Measurements from ENCODE around the gene NR1I2. TPM values are rescaled to one million over a fixed set of nuclear protein-coding genes. Genes with fewer than 3 reads are reported as not detected.

The NR1I2 gene
- total RNA-seq, 4 donors from 2014 or later = 0.46 TPM; not detected in 3

DNA sequence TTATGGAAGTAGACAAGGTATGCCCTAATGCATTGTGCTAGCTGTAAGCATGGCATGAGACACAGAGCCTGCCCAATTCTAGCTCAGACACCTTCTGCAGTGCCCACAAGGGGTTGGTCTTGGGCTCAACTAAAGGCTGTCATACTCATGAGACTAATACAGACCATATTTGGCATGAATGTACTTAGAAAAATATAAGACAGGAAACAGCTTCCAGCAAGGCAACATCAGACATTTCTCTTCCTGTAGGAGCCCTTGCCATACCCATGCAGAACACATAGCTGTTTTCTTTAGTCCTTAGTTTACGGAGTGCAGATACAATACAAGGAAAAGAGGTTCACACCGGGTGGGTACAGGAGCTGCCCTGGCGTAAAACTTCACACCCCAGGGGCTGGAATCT is 30.5 kb upstream of the NR1I2 start:
- WGBS = 88% methylated on average over 3 of the region's 3 CpGs
- H3K9me3 ChIP-seq = peaks cover 0 to 12% (median 5%) of the 10 kb centered on the region in 4 donors
- H3K27ac ChIP-seq (replicated peaks in 1 of 4) = no peak overlapping the region
- H3K4me1 ChIP-seq = no peaks in the 10 kb centered on the region
- no peaks in the 10 kb centered on the region for H3K27me3 ChIP-seq
- H3K4me3 ChIP-seq = no peak overlapping the region
- intact Hi-C loops (cut with DNase I) = no loop called here
- TF ChIP-seq, protein P1, sequence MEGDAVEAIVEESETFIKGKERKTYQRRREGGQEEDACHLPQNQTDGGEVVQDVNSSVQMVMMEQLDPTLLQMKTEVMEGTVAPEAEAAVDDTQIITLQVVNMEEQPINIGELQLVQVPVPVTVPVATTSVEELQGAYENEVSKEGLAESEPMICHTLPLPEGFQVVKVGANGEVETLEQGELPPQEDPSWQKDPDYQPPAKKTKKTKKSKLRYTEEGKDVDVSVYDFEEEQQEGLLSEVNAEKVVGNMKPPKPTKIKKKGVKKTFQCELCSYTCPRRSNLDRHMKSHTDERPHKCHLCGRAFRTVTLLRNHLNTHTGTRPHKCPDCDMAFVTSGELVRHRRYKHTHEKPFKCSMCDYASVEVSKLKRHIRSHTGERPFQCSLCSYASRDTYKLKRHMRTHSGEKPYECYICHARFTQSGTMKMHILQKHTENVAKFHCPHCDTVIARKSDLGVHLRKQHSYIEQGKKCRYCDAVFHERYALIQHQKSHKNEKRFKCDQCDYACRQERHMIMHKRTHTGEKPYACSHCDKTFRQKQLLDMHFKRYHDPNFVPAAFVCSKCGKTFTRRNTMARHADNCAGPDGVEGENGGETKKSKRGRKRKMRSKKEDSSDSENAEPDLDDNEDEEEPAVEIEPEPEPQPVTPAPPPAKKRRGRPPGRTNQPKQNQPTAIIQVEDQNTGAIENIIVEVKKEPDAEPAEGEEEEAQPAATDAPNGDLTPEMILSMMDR (IDR thresholded peaks at IDR 0.05) = no peak
- TF ChIP-seq POLR2A (IDR thresholded peaks at IDR 0.05; ENCODE audit: low read depth) = no peak
- no peak for TF ChIP-seq EP300 (IDR thresholded peaks at IDR 0.05)
- no peak for TF ChIP-seq POLR2AphosphoS5 (IDR thresholded peaks at IDR 0.05)
- no peak for DNase-seq (ENCODE audit: extremely low spot score)
- H3K36me3 ChIP-seq = peaks cover 8 to 73% (median 19%) of the 10 kb centered on the region in 4 donors

DNA sequence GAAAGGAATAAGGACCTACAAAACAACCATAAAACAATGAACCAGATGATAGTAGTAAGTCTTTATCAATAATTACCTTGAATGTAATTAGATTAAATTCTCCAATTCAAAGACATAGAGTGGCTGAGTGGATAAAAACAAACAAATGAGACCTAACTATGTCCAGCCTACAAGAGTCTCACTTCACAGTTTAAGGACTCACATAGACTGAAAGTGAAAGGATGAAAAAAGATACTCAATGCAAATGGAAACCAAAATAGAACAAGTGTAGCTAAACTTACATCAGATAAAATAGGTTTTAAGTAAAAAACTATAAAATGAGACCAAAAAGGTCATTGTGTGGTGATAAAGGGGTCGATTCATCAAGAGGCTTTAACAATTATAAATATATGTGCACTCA is 21.9 kb upstream of the NR1I2 start:
- no peaks in the 10 kb centered on the region for H3K27me3 ChIP-seq
- intact Hi-C loops (cut with DNase I) = no loop called here
- TF ChIP-seq POLR2AphosphoS5 (IDR thresholded peaks at IDR 0.05) (no peak), POLR2A (IDR thresholded peaks at IDR 0.05; ENCODE audit: low read depth) (no peak), EP300 (IDR thresholded peaks at IDR 0.05) (no peak)
- TF ChIP-seq, protein P1 (IDR thresholded peaks at IDR 0.05) = no peak

DNA sequence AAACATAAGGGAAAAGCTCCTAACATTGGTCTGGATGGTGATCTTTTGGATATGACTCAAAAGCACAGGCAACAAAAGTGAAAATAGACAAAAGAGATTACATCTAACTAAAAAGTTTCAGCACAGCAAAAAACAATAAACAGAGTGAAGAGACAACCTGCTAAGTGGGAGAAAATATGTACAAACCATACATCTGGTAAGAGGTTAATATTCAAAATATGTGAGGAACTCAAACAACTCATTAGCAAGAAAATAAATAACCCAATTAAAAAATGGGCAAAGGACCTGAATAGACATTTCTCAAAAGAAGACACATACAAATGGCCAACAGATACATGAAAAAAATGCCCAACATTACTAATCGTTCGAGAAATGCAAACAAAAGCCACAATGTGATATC is 19.0 kb upstream of the NR1I2 start:
- Histone ChIP-seq H3K36me3 (no peaks in the 10 kb centered on the region), H3K27ac (replicated peaks in 1 of 4) (no peak overlapping the region), H3K27me3 (no peaks in the 10 kb centered on the region), H3K4me3 (no peak overlapping the region), H3K9me3 (no peaks in the 10 kb centered on the region), H3K4me1 (no peaks in the 10 kb centered on the region)
- DNase-seq (ENCODE audit: extremely low spot score) = no peak
- TF ChIP-seq POLR2AphosphoS5 (IDR thresholded peaks at IDR 0.05) = no peak
- TF ChIP-seq POLR2A (IDR thresholded peaks at IDR 0.05; ENCODE audit: low read depth) = no peak
- no peak for TF ChIP-seq EP300 (IDR thresholded peaks at IDR 0.05)
- TF ChIP-seq, protein P1 (IDR thresholded peaks at IDR 0.05) = no peak
- 87% methylated on average over 2 of the region's 2 CpGs for WGBS
- intact Hi-C loops (cut with DNase I) = no loop called here

More for the DNA sequence above, 21.9 kb upstream of the NR1I2 start:
- Histone ChIP-seq H3K4me3 (no peak overlapping the region), H3K27ac (replicated peaks in 1 of 4) (no peak overlapping the region), H3K36me3 (no peaks in the 10 kb centered on the region), H3K9me3 (no peaks in the 10 kb centered on the region), H3K4me1 (no peaks in the 10 kb centered on the region)
- 82% methylated on average over 1 of the region's 1 CpG for WGBS
- DNase-seq (ENCODE audit: extremely low spot score) = no peak

DNA sequence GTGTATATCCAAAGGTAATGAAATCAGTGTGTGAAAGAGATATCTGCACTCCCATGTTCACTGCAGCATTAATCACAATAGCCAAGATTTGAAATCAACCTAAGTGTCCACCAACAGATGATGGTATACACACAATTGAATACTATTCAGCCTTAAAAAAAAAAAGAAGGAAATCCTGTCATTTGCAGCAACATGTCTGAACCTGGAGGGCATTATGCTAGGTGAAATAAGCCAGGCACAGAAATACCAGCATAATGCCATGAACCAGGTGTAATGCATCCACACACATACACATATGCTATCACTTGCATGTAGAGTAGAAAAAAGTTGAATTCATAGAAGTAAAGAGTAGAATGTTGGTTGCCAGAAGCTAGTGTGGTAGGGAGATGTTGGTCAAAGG is 18.4 kb upstream of the NR1I2 start:
- Histone ChIP-seq H3K4me1 (no peaks in the 10 kb centered on the region), H3K36me3 (no peaks in the 10 kb centered on the region), H3K27me3 (no peaks in the 10 kb centered on the region), H3K9me3 (no peaks in the 10 kb centered on the region), H3K4me3 (no peak overlapping the region), H3K27ac (replicated peaks in 1 of 4) (no peak overlapping the region)
- intact Hi-C loops (cut with DNase I) = no loop called here
- TF ChIP-seq POLR2A (IDR thresholded peaks at IDR 0.05; ENCODE audit: low read depth) = no peak
- TF ChIP-seq POLR2AphosphoS5 (IDR thresholded peaks at IDR 0.05) = no peak
- DNase-seq (ENCODE audit: extremely low spot score) = no peak

DNA sequence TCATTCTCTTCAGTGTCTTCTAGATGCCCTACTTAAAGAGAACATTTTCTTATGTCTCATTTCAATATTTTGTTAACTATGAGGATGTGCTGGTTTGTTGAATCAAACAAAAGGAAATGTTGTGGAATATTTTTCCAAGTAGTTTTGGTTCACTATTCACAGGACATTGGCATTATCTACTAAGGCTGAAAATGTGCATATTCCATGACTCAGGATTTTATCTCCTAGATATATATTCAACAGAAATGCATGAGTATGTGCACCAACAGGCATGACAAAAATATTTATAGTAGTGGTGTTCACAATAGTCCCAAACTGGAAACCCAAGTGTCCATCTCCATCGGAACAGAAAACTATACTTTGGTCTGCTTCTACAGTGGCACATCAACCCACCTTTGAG is 16.7 kb upstream of the NR1I2 start:
- TF ChIP-seq POLR2A (IDR thresholded peaks at IDR 0.05; ENCODE audit: low read depth) (no peak), EP300 (IDR thresholded peaks at IDR 0.05) (no peak), POLR2AphosphoS5 (IDR thresholded peaks at IDR 0.05) (no peak)
- TF ChIP-seq, protein P1 (IDR thresholded peaks at IDR 0.05) = no peak
- intact Hi-C loops (cut with DNase I) = no loop called here
- Histone ChIP-seq H3K36me3 (no peaks in the 10 kb centered on the region), H3K27me3 (no peaks in the 10 kb centered on the region), H3K4me1 (no peaks in the 10 kb centered on the region), H3K4me3 (no peak overlapping the region), H3K9me3 (no peaks in the 10 kb centered on the region), H3K27ac (replicated peaks in 1 of 4) (no peak overlapping the region)
- no peak for DNase-seq (ENCODE audit: extremely low spot score)
- 100% methylated on average over 1 of the region's 1 CpG for WGBS

Measured in esophagus muscularis mucosa (tissue), 4 donors.